ENCODE results near the gene DCAKD.

GRCh38 chr17:44979426-44979995, 71.9 kb downstream of the DCAKD start:
- no peak for TF ChIP-seq CTCF (IDR thresholded peaks at IDR 0.05 in 2 of 3, conservative IDR thresholded peaks at IDR 0.05 in 1 of 3; ENCODE audit: control insufficient read depth in 2 of 3, extremely low read depth in 1 of 3, insufficient read depth in 1 of 3, low read depth in 3 of 3, low read length in 3 of 3)
- no peak for TF ChIP-seq POLR2A (IDR thresholded peaks at IDR 0.05; ENCODE audit: low read depth, low read length)
- TF ChIP-seq CHD2 (IDR thresholded peaks at IDR 0.05; ENCODE audit: borderline replicate concordance, low read depth, low read length) = no peak
- no peak for TF ChIP-seq EZH2 (IDR thresholded peaks at IDR 0.05; ENCODE audit: borderline replicate concordance, control insufficient read depth, low read depth, low read length)
- no peak for TF ChIP-seq RAD21 (IDR thresholded peaks at IDR 0.05; ENCODE audit: insufficient read depth, low read depth, low read length)
- no peak for TF ChIP-seq YY1 (IDR thresholded peaks at IDR 0.05; ENCODE audit: low read depth, low read length)
- no peak for TF ChIP-seq GABPA (IDR thresholded peaks at IDR 0.05; ENCODE audit: low read depth)
